Measurements from ENCODE around the gene SOBP.

DNA sequence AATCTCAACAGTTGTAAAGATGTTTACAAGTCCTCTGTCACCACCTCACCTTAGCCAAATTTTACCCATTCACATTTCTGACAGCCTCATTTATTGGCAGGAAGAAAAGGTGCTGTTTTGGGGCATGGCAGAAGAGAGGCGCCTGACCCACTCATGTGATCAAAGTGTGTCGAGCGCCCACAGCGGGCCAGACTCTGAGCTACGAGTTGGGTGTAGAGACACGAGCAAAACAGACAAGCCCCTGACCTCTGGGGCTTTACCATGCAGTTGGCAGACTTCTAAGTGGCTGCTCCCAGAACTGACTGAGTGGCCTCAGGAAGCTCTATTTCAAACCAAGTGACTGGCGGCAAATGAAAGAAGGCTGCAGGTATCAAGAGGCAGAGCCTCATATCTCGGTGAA, 167.0 kb downstream of the SOBP start:
- TF ChIP-seq POLR2A (IDR thresholded peaks at IDR 0.05), result no peak
- TF ChIP-seq, protein P1, sequence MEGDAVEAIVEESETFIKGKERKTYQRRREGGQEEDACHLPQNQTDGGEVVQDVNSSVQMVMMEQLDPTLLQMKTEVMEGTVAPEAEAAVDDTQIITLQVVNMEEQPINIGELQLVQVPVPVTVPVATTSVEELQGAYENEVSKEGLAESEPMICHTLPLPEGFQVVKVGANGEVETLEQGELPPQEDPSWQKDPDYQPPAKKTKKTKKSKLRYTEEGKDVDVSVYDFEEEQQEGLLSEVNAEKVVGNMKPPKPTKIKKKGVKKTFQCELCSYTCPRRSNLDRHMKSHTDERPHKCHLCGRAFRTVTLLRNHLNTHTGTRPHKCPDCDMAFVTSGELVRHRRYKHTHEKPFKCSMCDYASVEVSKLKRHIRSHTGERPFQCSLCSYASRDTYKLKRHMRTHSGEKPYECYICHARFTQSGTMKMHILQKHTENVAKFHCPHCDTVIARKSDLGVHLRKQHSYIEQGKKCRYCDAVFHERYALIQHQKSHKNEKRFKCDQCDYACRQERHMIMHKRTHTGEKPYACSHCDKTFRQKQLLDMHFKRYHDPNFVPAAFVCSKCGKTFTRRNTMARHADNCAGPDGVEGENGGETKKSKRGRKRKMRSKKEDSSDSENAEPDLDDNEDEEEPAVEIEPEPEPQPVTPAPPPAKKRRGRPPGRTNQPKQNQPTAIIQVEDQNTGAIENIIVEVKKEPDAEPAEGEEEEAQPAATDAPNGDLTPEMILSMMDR (IDR thresholded peaks at IDR 0.05 in 8 of 11, conservative IDR thresholded peaks at IDR 0.05 in 3 of 11), result no peak
